GM12873 (cell line): ENCODE measurements around the gene C2CD4B.

Experiments
- TF ChIP-seq, protein P1 (sequence below): IDR thresholded peaks from 2 replicates; pipeline ENCODE4 v1.5.1; 2012; ENCODE audit warnings: low read depth, mild to moderate bottlenecking, moderate library complexity, low read length, control low read depth; ENCODE audit not compliant: insufficient read depth; ENCODE audit errors: missing control alignments

The C2CD4B gene

DNA sequence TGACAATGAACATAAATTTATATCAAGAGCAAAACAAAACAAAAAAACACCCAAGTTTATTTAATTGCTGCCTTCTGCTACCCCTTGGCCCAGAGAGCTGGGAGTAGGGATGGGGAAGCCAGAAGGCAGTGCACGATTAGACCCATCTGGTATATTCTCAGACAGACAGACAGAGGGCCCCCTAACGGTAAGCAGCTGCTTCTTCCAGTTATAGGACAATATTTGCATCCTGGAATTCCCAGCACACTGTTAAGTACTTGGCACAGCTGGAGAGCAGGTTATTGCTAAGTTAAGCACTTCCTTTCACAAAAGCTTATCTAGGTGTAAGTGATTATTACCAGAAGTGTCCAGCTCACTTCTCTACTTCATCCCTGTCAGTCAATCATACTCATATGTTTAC lies 39.3 kb downstream of the C2CD4B start:
- TF ChIP-seq, protein P1, sequence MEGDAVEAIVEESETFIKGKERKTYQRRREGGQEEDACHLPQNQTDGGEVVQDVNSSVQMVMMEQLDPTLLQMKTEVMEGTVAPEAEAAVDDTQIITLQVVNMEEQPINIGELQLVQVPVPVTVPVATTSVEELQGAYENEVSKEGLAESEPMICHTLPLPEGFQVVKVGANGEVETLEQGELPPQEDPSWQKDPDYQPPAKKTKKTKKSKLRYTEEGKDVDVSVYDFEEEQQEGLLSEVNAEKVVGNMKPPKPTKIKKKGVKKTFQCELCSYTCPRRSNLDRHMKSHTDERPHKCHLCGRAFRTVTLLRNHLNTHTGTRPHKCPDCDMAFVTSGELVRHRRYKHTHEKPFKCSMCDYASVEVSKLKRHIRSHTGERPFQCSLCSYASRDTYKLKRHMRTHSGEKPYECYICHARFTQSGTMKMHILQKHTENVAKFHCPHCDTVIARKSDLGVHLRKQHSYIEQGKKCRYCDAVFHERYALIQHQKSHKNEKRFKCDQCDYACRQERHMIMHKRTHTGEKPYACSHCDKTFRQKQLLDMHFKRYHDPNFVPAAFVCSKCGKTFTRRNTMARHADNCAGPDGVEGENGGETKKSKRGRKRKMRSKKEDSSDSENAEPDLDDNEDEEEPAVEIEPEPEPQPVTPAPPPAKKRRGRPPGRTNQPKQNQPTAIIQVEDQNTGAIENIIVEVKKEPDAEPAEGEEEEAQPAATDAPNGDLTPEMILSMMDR = peak; percentile 33

DNA sequence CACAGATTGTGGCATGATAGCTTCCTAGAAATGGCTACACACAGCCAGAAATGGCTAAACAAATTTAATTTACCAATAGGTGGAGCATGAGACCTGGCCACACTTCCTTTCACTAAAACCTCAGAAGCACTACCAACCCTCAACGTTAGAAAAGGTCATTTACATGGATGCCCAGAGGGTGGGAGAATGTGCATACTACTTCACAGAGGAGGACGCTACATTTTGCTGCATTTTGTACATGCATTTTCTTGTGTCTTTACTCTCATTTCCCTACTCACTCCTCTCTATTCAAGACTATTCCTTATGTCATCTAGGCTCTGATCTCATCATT lies 40.1 kb downstream of the C2CD4B start:
- TF ChIP-seq, protein P1 = no peak

DNA sequence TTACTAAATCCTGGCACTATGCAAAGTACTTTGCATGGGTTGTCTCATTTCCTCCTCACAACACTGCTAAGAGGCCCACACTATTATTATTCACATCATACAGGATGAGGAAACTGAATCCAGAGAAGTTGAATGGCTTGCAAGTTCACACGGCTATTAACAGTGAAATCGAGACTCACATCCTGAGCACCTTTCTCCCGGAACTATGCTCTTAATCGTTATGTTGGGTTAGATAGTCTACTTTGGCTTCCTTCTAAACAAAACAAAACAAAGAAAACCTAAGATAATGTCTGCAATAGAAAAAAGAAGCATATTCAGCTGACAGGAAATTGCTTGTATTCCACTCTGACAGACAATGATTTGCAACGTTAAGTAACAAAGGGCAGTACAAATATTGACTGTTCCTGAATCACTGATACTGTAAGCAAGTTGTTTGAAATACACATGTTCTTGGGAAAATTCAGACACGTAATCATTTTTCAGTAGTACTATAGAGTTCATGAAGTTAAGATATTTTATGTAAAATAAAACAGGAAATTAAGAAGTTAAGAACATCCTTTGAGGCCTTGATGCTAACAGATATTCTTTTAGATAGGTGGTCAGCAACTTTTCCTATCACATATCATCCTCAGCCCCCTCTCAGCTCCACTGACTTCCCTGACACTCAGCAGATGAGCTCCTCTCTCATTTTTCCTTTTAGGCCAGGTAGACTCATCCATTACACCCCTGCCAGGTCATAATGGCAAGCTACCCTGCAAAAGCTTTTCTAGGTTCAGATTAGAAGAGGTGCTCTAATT lies 40.7 kb downstream of the C2CD4B start:
- TF ChIP-seq, protein P1 = no peak

DNA sequence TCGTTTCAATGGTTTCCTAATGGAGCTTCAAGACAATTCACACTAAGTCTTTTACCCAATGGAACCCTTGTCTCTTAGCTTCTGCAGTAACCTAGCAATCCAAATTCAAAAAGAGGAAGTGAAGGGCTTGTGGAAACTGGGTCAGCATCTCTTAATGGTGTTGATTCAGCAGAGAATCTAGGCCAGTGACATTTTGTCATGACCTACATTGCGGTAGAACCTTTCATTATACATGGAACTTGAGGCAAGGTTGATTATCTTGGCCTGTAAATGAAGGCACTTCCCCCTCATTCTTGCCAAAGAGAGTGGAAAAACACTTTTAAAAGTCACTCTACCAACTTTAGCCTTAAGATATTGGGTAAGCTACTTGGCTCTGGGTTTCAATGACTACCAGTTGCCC lies 42.8 kb downstream of the C2CD4B start:
- TF ChIP-seq, protein P1 = no peak

DNA sequence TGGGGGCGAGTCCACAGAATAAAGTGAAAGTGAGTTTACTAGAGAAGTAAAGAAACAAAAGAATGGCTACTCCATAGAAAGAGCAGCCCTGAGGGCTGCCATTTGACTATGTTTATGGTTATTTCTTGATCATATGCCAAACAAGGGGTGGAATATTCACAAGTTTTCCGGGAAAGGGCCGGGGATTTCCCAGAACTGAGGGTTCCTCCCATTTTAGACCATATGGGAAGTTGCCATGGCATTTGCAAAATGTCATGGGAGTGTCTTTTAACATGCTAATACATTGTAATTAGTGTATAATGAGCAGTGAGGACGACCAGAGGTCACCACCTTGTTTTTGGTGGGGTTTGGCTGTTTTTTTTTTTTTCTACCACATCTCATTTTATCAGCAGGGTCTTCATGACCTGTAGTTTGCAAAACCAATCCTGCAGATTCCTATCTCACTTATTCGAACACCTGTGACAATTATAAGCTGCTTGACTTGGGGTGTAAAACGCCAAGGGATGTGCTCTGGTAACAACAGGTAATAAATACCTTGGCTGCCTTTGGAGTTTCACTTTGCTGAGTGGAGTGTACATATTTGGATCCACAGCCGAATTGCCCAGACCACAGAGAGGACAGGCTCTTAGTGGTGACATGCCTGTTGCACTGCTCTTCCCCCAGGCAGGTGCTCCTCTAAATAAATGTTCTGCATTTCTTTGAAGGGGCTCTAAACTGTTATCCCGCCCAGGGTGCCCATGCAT lies 43.6 kb downstream of the C2CD4B start:
- TF ChIP-seq, protein P1 = no peak

DNA sequence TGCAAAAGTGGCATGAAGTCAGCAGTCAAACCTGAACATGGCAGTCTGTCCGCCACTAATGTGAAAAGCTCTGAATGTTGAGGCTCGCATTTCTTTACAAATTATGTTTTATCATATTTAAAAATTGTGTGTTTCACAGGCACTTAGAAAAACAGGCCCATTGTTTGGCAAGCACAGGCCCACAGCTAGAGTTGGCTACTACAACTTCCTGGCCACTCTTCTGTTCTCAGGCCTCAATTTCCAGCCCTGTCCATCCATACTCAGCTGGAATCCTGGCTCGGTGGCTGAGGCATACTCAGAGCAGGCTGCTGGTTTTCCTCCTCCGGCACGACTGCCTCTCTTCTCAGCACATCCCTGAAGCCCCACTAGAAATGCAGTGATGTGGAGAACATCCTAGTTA lies 44.3 kb downstream of the C2CD4B start:
- TF ChIP-seq, protein P1 = no peak

DNA sequence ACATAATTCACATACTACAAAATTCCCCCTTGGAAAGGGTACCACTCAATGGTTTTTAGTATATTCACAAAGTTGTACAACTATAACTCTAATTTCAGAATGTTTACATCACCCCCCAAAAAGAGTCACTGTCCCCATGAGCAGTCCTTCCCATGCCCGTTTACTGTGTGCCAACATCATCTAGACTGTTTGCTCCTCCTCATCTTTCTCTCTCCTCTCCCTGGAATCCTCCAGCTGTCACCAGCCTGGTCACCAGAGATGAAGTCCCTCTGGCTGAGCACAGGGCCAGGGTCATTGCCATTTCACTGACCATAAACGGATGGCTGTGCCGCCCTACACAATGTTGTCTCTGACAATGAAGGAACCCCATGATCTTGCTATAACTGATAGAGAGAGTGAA lies 45.2 kb downstream of the C2CD4B start:
- TF ChIP-seq, protein P1 = no peak
